GM23338 (cell line): ENCODE results near the gene OBP2A.
A peak's percentile ranks its signal among the peaks of the same experiment; 100 is the strongest.

Source experiments
- CTCF ChIP-seq, 2 experiments: fragments of 200-600 bp in 1 of 2; sonication (generic) in 1 of 2; conservative IDR thresholded peaks; 2 replicates each; pipeline versions ENCODE4 v1.5.1 to v1.6.1; 2016 to 2017; ENCODE audit warnings: antibody characterized with exemption in 2 of 2, low read depth in 2 of 2, mild to moderate bottlenecking in 2 of 2, moderate library complexity in 1 of 2
- EZH2 ChIP-seq: fragments of 200-600 bp; sonication (generic); IDR thresholded peaks from one replicate; pipeline ENCODE4 v1.8.0; 2017; ENCODE audit warnings: antibody characterized with exemption, mild to moderate bottlenecking, low read depth; ENCODE audit not compliant: unreplicated experiment
- ZNF462 ChIP-seq: fragments of 250-450 bp; sonication (Bioruptor Pico); IDR thresholded peaks from 2 replicates; pipeline ENCODE4 v1.5.0; 2020; ENCODE audit warnings: mild to moderate bottlenecking, moderate library complexity

- TF ChIP-seq CTCF (conservative IDR thresholded peaks at IDR 0.05; ENCODE audit: low read depth in 2 of 2), result peak; percentile 54 to 91; a peak in 3 of 4 replicates
- no peak for TF ChIP-seq EZH2
- TF ChIP-seq ZNF462, result no peak
Observed at GRCh38 chr9:135500525-135501260, 45.2 kb upstream of the OBP2A start, which contains the start of gene MRPS2.
